HG02970 (cell line): Measurements from ENCODE around the gene SPTBN5.

Experiments used
- ATAC-seq: cut with Tn5 transposase; IDR thresholded peaks from one replicate; pipeline ENCODE4 v1.9.1; 2021; ENCODE audit warnings: mild to moderate bottlenecking, moderate library complexity, moderate number of reproducible peaks; ENCODE audit not compliant: unreplicated experiment, low FRiP score

Gene SPTBN5

DNA sequence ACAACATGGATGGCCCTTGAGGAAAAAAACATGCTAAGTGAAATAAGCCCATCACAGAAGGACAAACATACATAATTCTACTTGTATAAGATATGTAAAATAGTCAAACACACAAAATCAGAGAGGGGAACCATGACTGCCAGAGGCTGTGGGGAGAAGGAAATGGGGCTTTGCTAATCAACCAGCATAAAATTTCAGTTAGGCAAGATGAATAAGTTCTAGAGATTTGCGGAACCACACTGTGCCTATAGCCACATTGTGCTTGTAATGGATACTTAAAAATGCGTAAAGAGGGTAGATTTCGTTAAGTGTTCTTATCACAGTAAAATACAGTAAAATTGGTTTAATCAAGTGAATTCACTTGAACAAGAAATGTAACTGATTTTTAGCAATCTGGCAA, 33.7 kb upstream of the SPTBN5 start:
- no peak for ATAC-seq

- no peak for ATAC-seq
These were observed 32.6 kb upstream of the SPTBN5 start for GRCh38 chr15:41926185-41927056.

GRCh38 chr15:41925086-41925608, 31.3 kb upstream of the SPTBN5 start:
- ATAC-seq, result no peak

DNA sequence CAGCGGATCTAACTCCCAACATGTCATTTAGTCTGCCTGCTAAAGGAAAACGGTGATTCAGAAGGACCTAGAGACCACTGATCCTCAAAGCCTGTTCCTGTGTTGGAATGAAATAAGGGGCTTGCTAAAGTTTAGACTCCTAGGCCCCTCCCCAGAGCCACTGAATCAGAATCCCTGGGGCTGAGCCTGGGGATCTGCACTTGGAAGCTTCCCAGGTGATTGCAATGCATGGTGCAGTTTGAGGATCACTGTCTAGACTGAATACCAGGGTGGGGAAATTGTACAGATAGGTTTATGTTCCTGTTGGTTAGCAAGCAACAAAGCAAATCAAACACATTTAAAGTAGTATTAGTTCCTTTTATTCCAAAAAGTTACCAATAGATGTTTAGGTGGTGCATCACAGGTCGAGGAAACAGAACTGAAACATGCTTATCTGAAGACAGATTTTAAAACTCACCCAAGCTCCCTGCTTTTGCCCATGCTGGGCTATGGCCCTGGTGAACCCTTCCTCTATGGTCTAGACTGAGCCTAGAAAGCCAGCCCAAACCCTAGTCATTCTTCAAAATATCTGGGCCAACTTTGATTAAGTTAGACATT, 29.6 kb upstream of the SPTBN5 start:
- no peak for ATAC-seq

DNA sequence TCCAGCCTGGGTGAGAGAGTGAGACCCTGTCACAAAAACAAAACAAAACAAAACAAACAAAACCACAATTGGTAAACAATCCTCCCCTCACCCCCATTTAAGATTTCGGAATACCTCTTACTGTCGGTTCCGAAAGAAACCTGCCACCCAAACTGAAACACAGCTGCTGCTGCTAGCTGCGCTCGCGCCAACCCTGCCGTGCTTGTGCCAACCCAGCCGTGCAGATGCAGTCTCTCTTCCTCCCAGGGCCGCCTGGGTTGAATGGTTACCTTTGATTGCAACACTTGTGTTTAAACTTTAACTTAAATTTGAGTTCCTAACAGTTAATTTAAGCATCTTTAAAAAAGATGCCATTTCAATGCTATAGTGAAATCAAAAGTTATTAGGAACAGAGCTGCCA, 28.5 kb upstream of the SPTBN5 start:
- no peak for ATAC-seq

DNA sequence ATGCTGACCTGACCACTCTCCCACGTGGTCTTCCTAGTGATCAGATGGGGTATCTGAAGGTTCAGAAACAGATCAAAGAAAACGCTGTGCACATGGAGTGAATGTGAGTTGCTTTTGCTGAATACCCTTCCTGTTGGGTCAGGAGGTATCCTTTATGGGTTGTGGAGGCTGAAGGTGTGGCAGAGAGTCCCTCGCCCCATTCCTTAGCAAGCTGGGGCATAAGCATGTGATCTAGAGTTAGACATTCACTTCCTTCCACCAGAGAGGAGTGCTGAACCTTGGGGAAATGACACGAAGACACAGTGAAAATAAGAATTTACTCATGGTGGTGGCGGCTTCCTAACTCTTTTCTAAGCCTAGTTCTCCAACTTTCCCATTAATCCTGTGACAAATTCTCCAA, 27.8 kb upstream of the SPTBN5 start:
- ATAC-seq, result no peak

DNA sequence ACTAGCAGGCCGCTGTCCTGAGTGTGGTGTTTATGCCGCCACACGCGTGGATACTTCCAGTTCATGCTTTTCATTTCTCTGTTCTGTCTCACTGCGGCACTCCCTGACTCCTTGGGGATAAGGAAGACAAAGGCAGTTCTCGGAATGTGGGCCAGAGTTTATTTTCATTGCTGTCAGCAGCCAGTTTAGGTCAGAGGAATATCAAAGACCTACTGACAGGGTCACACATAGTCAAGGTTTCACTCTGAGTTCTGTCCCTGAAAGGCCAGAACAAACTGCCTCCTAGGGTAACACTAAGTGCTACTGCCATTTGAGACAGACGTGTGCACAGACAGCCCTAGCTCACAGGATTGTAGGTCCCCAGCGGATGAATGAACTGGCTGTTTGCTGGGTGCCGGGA, 27.3 kb upstream of the SPTBN5 start:
- ATAC-seq, result no peak

- no peak for ATAC-seq
These were observed 26.2 kb upstream of the SPTBN5 start for GRCh38 chr15:41919954-41920538.

GRCh38 chr15:41919201-41919820, 25.5 kb upstream of the SPTBN5 start:
- no peak for ATAC-seq

GRCh38 chr15:41918506-41919126, 24.8 kb upstream of the SPTBN5 start:
- ATAC-seq, result no peak

DNA sequence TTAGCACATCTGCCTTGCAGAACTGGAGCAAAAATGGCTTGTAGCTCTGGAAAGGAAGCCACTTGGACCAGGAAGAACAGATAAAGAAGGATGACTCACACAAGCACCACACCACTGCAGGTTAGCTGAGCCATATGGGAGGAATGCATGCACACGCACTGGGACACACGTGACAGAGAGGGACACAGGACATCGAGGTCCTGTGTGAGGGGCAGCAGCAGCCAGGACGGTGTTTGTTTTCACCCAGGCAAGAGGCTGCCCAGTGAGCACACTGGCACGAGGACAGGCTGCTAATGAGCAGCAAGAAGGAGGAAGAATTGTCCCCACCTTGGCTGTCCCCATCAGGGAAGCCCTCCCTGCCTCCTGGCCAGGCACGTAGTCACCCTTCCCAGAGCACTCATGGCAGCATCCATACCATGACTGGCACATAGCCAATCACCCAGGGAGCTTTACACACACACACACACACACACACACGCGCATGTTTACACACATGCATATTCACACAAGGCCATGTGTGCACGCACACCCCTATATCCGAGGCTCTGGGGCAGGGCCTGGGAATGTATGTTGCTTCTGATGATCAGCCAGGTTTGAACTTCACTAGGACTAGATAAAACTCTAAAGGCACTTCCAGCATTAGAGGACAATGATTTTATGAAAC, 24.0 kb upstream of the SPTBN5 start:
- no peak for ATAC-seq

- ATAC-seq, result no peak
These were observed 21.6 kb upstream of the SPTBN5 start for GRCh38 chr15:41915255-41915994.

- no peak for ATAC-seq
These were observed 20.6 kb upstream of the SPTBN5 start for GRCh38 chr15:41914411-41914810.

- no peak for ATAC-seq
These were observed 19.4 kb upstream of the SPTBN5 start for GRCh38 chr15:41913256-41913655.

GRCh38 chr15:41911691-41912345, 18.0 kb upstream of the SPTBN5 start:
- ATAC-seq, result no peak

- no peak for ATAC-seq
These were observed 15.0 kb upstream of the SPTBN5 start for GRCh38 chr15:41908736-41909461.

- ATAC-seq, result no peak
These were observed 13.3 kb upstream of the SPTBN5 start for GRCh38 chr15:41907141-41907540.

DNA sequence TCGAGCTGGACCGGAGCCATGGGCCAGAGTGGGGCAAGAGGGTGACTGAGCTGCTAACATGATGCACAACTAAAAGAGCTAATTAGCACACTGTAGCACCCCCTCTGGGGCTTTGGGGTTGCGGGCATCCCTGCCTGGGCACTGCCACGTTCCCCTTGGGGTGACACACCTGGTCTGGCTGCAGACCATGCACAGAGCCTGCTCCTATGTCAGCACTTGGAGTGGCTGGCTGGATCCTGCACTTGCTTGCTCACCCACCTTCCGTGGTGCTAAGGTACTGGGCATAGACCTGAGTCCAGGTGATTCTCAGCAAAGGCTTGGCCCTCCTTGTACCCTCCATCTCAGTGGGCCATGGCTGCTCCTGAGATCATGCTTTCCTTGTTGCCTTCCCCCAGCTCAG, 12.8 kb upstream of the SPTBN5 start:
- no peak for ATAC-seq
